IMR-90 (cell line): Measurements from ENCODE around the gene MYH7B. TPM values are rescaled to one million over a fixed set of nuclear protein-coding genes. Genes with fewer than 3 reads are reported as not detected.

ENCODE experiments used
- ATAC-seq: fragments of 200-7000 bp; cut with Tn5 transposase; 2 replicates; pipeline ENCODE4 v1.9.1; 2020; ENCODE audit warnings: low read depth, mild to moderate bottlenecking, moderate library complexity
- BruUV-seq: library from RNA; stranded (reverse); fragments of 400-500 nt; replicated peaks from 2 replicates; lab custom pipeline; 2021; lab: Mats Ljungman, UMichigan
- CTCF ChIA-PET: fragments of 300-600 bp; formaldehyde crosslinking; extraction: SDS; loops from one replicate; lab custom pipeline; 2021; ENCODE audit warnings: antibody characterized with exemption; lab: Yijun Ruan, JAX
- POLR2A ChIA-PET: fragments of 300-600 bp; sonication (Branson Sonifier 250); formaldehyde crosslinking; loops from one replicate; lab custom pipeline; 2022; ENCODE audit warnings: antibody characterized with exemption; ENCODE audit not compliant: unreplicated experiment; lab: Charles Lee
- DNase-seq: peaks from one replicate; pipeline ENCODE4 v3.0.0; 2013
- H2AFZ ChIP-seq: replicated peaks from 2 replicates; pipeline ENCODE3; 2013; ENCODE audit warnings: low read length, mild to moderate bottlenecking; ENCODE audit not compliant: poor library complexity
- H2AK5ac ChIP-seq: 2 replicates; pipeline ENCODE4 v1.6.1; 2013; ENCODE audit warnings: low read depth, low read length, inconsistent platforms
- H2AK9ac ChIP-seq: replicated peaks from 2 replicates; pipeline ENCODE3; 2013; ENCODE audit warnings: mild to moderate bottlenecking, low read depth, low read length, moderate library complexity; ENCODE audit not compliant: poor library complexity
- H2BK120ac ChIP-seq: 2 replicates; pipeline ENCODE4 v1.6.1; 2013; ENCODE audit warnings: low read depth, low read length, inconsistent platforms
- H2BK15ac ChIP-seq: 3 replicates; pipeline ENCODE4 v1.6.1; 2013; ENCODE audit warnings: low read depth, low read length, inconsistent platforms
- H2BK20ac ChIP-seq: 2 replicates; pipeline ENCODE4 v1.6.1; 2013; ENCODE audit warnings: low read depth, mild to moderate bottlenecking, inconsistent platforms, low read length, moderate library complexity
- H2BK5ac ChIP-seq: 2 replicates; pipeline ENCODE4 v1.6.1; 2013; ENCODE audit warnings: mild to moderate bottlenecking, low read depth, low read length, inconsistent platforms; ENCODE audit not compliant: poor library complexity, severe bottlenecking
- H3K14ac ChIP-seq: replicated peaks from 2 replicates; pipeline ENCODE4 v1.6.1; 2013; ENCODE audit warnings: low read depth, low read length, inconsistent platforms
- H3K18ac ChIP-seq: 2 replicates; pipeline ENCODE4 v1.6.1; 2013; ENCODE audit warnings: low read depth, low read length, control low read depth
- H3K23ac ChIP-seq: 2 replicates; pipeline ENCODE4 v1.6.1; 2013; ENCODE audit warnings: low read depth, low read length, inconsistent platforms
- H3K27ac ChIP-seq: 2 replicates; pipeline ENCODE4 v1.5.1; 2013; ENCODE audit warnings: mild to moderate bottlenecking, control low read depth, low read length; ENCODE audit not compliant: insufficient read depth
- H3K27me3 ChIP-seq: 2 replicates; pipeline ENCODE4 v1.6.1; 2013; ENCODE audit warnings: low read length; ENCODE audit not compliant: control insufficient read depth, insufficient read depth
- H3K36me3 ChIP-seq: 2 replicates; pipeline ENCODE4 v1.6.1; 2013; ENCODE audit warnings: low read length, mixed read lengths; ENCODE audit not compliant: control insufficient read depth, insufficient read depth
- H3K4ac ChIP-seq: 2 replicates; pipeline ENCODE4 v1.6.1; 2013; ENCODE audit warnings: low read depth, low read length, inconsistent platforms
- H3K4me1 ChIP-seq: 2 replicates; pipeline ENCODE4 v1.6.1; 2013; ENCODE audit warnings: low read length, mixed read lengths; ENCODE audit not compliant: control insufficient read depth, insufficient read depth
- H3K4me2 ChIP-seq: 2 replicates; pipeline ENCODE4 v1.6.1; 2013; ENCODE audit warnings: low read depth, mild to moderate bottlenecking, control low read depth, low read length, moderate library complexity
- H3K4me3 ChIP-seq: 2 replicates; pipeline ENCODE4 v1.5.1; 2013; ENCODE audit warnings: low read depth, mild to moderate bottlenecking, control low read depth, low read length, moderate library complexity; ENCODE audit not compliant: insufficient read depth
- H3K56ac ChIP-seq: 2 replicates; pipeline ENCODE4 v1.6.1; 2013; ENCODE audit warnings: low read length, inconsistent platforms; ENCODE audit not compliant: insufficient read depth; ENCODE audit errors: extremely low read depth
- H3K79me1 ChIP-seq, 2 experiments: 2 replicates each; pipeline ENCODE4 v1.6.1; 2013; ENCODE audit warnings: low read length in 2 of 2, inconsistent platforms in 1 of 2, low read depth in 1 of 2
- H3K9ac ChIP-seq: 2 replicates; pipeline ENCODE4 v1.6.1; 2013; ENCODE audit warnings: low read depth, low read length, control low read depth
- H3K9me1 ChIP-seq: 2 replicates; pipeline ENCODE4 v1.6.1; 2013; ENCODE audit warnings: low read length, inconsistent platforms; ENCODE audit not compliant: insufficient read depth
- H3K9me3 ChIP-seq: 2 replicates; pipeline ENCODE4 v1.6.1; 2013; ENCODE audit warnings: low read length; ENCODE audit not compliant: control insufficient read depth, insufficient read depth
- H4K20me1 ChIP-seq: 2 replicates; pipeline ENCODE4 v1.6.1; 2013; ENCODE audit warnings: low read length, inconsistent platforms; ENCODE audit not compliant: insufficient read depth
- H4K5ac ChIP-seq: 2 replicates; pipeline ENCODE4 v1.6.1; 2013; ENCODE audit warnings: mild to moderate bottlenecking, low read depth, low read length, control low read depth
- H4K8ac ChIP-seq, 2 experiments: 2 replicates each; pipeline ENCODE4 v1.6.1; 2013; ENCODE audit warnings: low read depth in 2 of 2, low read length in 2 of 2, control low read depth in 1 of 2, inconsistent platforms in 1 of 2
- H4K91ac ChIP-seq: 2 replicates; pipeline ENCODE4 v1.6.1; 2013; ENCODE audit warnings: low read depth, low read length, inconsistent platforms; ENCODE audit not compliant: insufficient read depth
- BHLHE40 ChIP-seq: fragments of 150-350 bp; IDR thresholded peaks from 2 replicates; pipeline ENCODE4 v1.6.1; 2016; ENCODE audit warnings: mild to moderate bottlenecking, low read depth, low read length
- CEBPB ChIP-seq: IDR thresholded peaks from 2 replicates; pipeline ENCODE4 v1.6.1; 2012; ENCODE audit warnings: low read depth, low read length, improper control_type of control experiment
- CHD1 ChIP-seq: IDR thresholded peaks from 2 replicates; pipeline ENCODE4 v1.6.1; 2012; ENCODE audit warnings: low read depth, low read length, improper control_type of control experiment
- CTCF ChIP-seq: conservative IDR thresholded peaks from 2 replicates; pipeline ENCODE4 v1.5.1; 2012; ENCODE audit warnings: mild to moderate bottlenecking, low read depth, low read length, improper control_type of control experiment
- ELK1 ChIP-seq: fragments of 150-350 bp; IDR thresholded peaks from 2 replicates; pipeline ENCODE4 v1.6.1; 2016; ENCODE audit warnings: low read depth, mild to moderate bottlenecking, low read length, moderate library complexity, borderline replicate concordance
- FOS ChIP-seq: fragments of 150-350 bp; IDR thresholded peaks from 2 replicates; pipeline ENCODE4 v1.6.1; 2016; ENCODE audit warnings: low read depth, low read length
- MAFK ChIP-seq: IDR thresholded peaks from 2 replicates; pipeline ENCODE4 v1.6.1; 2012; ENCODE audit warnings: low read depth, low read length, improper control_type of control experiment
- MAZ ChIP-seq: IDR thresholded peaks from 2 replicates; pipeline ENCODE4 v1.6.1; 2012; ENCODE audit warnings: low read depth, mild to moderate bottlenecking, low read length, improper control_type of control experiment, moderate library complexity, borderline replicate concordance
- MXI1 ChIP-seq: IDR thresholded peaks from 2 replicates; pipeline ENCODE4 v1.6.1; 2012; ENCODE audit warnings: low read depth, mild to moderate bottlenecking, low read length, moderate library complexity, borderline replicate concordance
- NFE2L2 ChIP-seq: fragments of 150-350 bp; IDR thresholded peaks from 2 replicates; pipeline ENCODE4 v1.6.1; 2016; ENCODE audit warnings: low read depth, mild to moderate bottlenecking, low read length
- POLR2A ChIP-seq: IDR thresholded peaks from 2 replicates; pipeline ENCODE4 v1.6.1; 2012; ENCODE audit warnings: mild to moderate bottlenecking, low read depth, low read length
- RFX5 ChIP-seq: IDR thresholded peaks from 2 replicates; pipeline ENCODE4 v1.8.0; 2012; ENCODE audit warnings: low read depth, mild to moderate bottlenecking, low read length, moderate library complexity
- SMC3 ChIP-seq: fragments of 150-350 bp; IDR thresholded peaks from 2 replicates; pipeline ENCODE4 v1.6.1; 2016; ENCODE audit warnings: low read depth, mild to moderate bottlenecking, antibody characterized with exemption, low read length, moderate library complexity
- USF2 ChIP-seq: fragments of 150-350 bp; IDR thresholded peaks from 2 replicates; pipeline ENCODE4 v1.6.1; 2017; ENCODE audit warnings: mild to moderate bottlenecking, antibody characterized with exemption, low read length, low read depth
- WGBS, 2 experiments: methylation state at CpG; one replicate each; pipeline versions ENCODE4 v1.1.5 to v1.1.7; 2013; ENCODE audit warnings: missing lambda C conversion rate in 2 of 2; ENCODE audit not compliant: insufficient read length in 1 of 2; ENCODE audit errors: extremely low coverage in 2 of 2; 5-methylcytosine and 5-hydroxymethylcytosine counted together
- dilution Hi-C: fragments of 300-500 bp; cut with HindIII; formaldehyde crosslinking; loops from one replicate; pipeline ENCODE4 v1.14.3; 2018; ENCODE audit warnings: low sequenced_read_pairs; ENCODE audit not compliant: unreplicated experiment
- in situ Hi-C: fragments of 300-500 bp; cut with MboI; formaldehyde crosslinking; loops from 3 replicates; pipeline ENCODE4 v1.14.3; 2019; ENCODE audit warnings: low sequenced_read_pairs, inconsistent platforms, mixed read lengths
- intact Hi-C: fragments of 100-400 bp; cut with micrococcal nuclease; formaldehyde crosslinking; loops from 2 replicates; pipeline ENCODE4 v1.10.0; 2022
- polyA plus RNA-seq, 3 experiments: library from polyadenylated mRNA; depleted of rRNA; stranded (reverse); fragments of >200 nt; gene quantifications; 2 replicates each; pipeline ENCODE4 v1.2.3, GENCODE V29; 2012; ENCODE audit warnings: low replicate concordance in 1 of 3
- total RNA-seq: library from RNA; depleted of rRNA; stranded (reverse); fragments of >200 nt; gene quantifications from 2 replicates; pipeline ENCODE4 v1.2.3, GENCODE V29; 2012

MYH7B gene
- total and polyA plus RNA-seq, 2 of the 4 experiments (the other 2 are of a cell fraction) = 0.09 TPM; not detected in 1

- ATAC-seq = no peak
- no peak overlapping the region for H2BK120ac ChIP-seq
Observed at GRCh38 chr20:34989670-34990069, 34.0 kb downstream of the MYH7B start.

More at GRCh38 chr20:34989670-34990069, 34.0 kb downstream of the MYH7B start:
- H4K5ac ChIP-seq = no peak overlapping the region
- H3K4me2 ChIP-seq = no peak overlapping the region
- H3K4ac ChIP-seq = no peak overlapping the region
- H3K18ac ChIP-seq = no peak overlapping the region
- peaks cover 13% of the 10 kb centered on the region for H3K9me1 ChIP-seq
- H3K56ac ChIP-seq = no peak overlapping the region
- H3K79me1 ChIP-seq = no peaks in the 10 kb centered on the region; a peak in 2 of 4 replicates
- H4K20me1 ChIP-seq = peaks cover 4% of the 10 kb centered on the region
- no peak overlapping the region for H2BK20ac ChIP-seq
- H3K14ac ChIP-seq = no peak overlapping the region
- H3K27ac ChIP-seq = no peak overlapping the region
- TF ChIP-seq MAFK = no peak
- TF ChIP-seq CEBPB = no peak
- no peak for TF ChIP-seq SMC3
- no peak for TF ChIP-seq CTCF
- TF ChIP-seq ELK1 = no peak
- TF ChIP-seq POLR2A = no peak
- TF ChIP-seq RFX5 = no peak
- no peak for TF ChIP-seq NFE2L2
- TF ChIP-seq MXI1 = no peak
- TF ChIP-seq BHLHE40 = no peak
- no peak for TF ChIP-seq USF2
- TF ChIP-seq FOS = no peak
- no peak for TF ChIP-seq CHD1
- TF ChIP-seq MAZ = no peak
- no peak overlapping the region for H3K9ac ChIP-seq
- no peaks in the 10 kb centered on the region for H3K9me3 ChIP-seq
- no peak overlapping the region for H3K23ac ChIP-seq
- H3K4me1 ChIP-seq = no peaks in the 10 kb centered on the region
- no peak overlapping the region for H2BK15ac ChIP-seq
- ChIA-PET POLR2A (interaction anchor here (0.6 kb wide), 1 partner anchor 15 kb away, joined by 5 read pairs; no protein-coding TSS in a partner anchor), CTCF (no interaction called here)
- 89% methylated on average over 9 of the region's 14 CpGs; no CpG with 5 or more reads in 1 of the 2 experiments for WGBS, 2 experiments
- intact Hi-C loops = no loop called here
- DNase-seq = no peak
- no peak overlapping the region for H2AK5ac ChIP-seq
- no peak overlapping the region for H2AK9ac ChIP-seq
- H2BK5ac ChIP-seq = no peak overlapping the region
- BruUV-seq = no TSS peak
- in situ Hi-C loops = no loop called here
- H3K4me3 ChIP-seq = no peak overlapping the region
- H4K91ac ChIP-seq = no peak overlapping the region
- dilution Hi-C loops = no loop called here
- peaks cover 16% of the 10 kb centered on the region; the same call in 1 of the 2 replicates for H3K36me3 ChIP-seq
- peaks cover 13% of the 10 kb centered on the region; the same call in 1 of the 2 replicates for H3K27me3 ChIP-seq
- no peak overlapping the region for H2AFZ ChIP-seq
- no peak overlapping the region for H4K8ac ChIP-seq
